ENCODE results near the gene RGS19.

RGS19 gene

GRCh38 chr20:64083378-64083803 is 4.1 kb upstream of the RGS19 start:
- 2% methylated on average over 52 of the region's 52 CpGs for WGBS, 2 experiments
- H3K36me3 ChIP-seq (ENCODE audit: control insufficient read depth, insufficient read depth, low read length): no peaks in the 10 kb centered on the region
- peaks cover 39% of the 10 kb centered on the region for H3K4me1 ChIP-seq (ENCODE audit: control insufficient read depth, insufficient read depth, low read length)
- H3K27ac ChIP-seq (ENCODE audit: insufficient read depth, low read depth, low read length, poor library complexity, severe bottlenecking): no peak overlapping the region
- no peaks in the 10 kb centered on the region for H3K9me3 ChIP-seq (ENCODE audit: control insufficient read depth, low read length)
- peak overlapping the region; percentile 47 for H3K4me3 ChIP-seq (ENCODE audit: insufficient read depth, low read depth, low read length)
- peaks cover 69% of the 10 kb centered on the region for H3K27me3 ChIP-seq (ENCODE audit: control insufficient read depth, insufficient read depth, low read length, poor library complexity, severe bottlenecking)

- Histone ChIP-seq H3K4me3 (ENCODE audit: insufficient read depth, low read depth, low read length) (peak overlapping the region; percentile 47), H3K36me3 (ENCODE audit: control insufficient read depth, insufficient read depth, low read length) (no peaks in the 10 kb centered on the region), H3K9me3 (ENCODE audit: control insufficient read depth, low read length) (no peaks in the 10 kb centered on the region), H3K4me1 (ENCODE audit: control insufficient read depth, insufficient read depth, low read length) (peaks cover 44% of the 10 kb centered on the region), H3K27me3 (ENCODE audit: control insufficient read depth, insufficient read depth, low read length, poor library complexity, severe bottlenecking) (peaks cover 69% of the 10 kb centered on the region), H3K27ac (ENCODE audit: insufficient read depth, low read depth, low read length, poor library complexity, severe bottlenecking) (no peak overlapping the region)
- WGBS, 2 experiments: 34 to 35% methylated on average over 13 of the region's 13 CpGs
Measured at GRCh38 chr20:64082820-64083377, 3.6 kb upstream of the RGS19 start.

- Histone ChIP-seq H3K27ac (ENCODE audit: insufficient read depth, low read depth, low read length, poor library complexity, severe bottlenecking) (no peak overlapping the region), H3K36me3 (ENCODE audit: control insufficient read depth, insufficient read depth, low read length) (no peaks in the 10 kb centered on the region), H3K4me3 (ENCODE audit: insufficient read depth, low read depth, low read length) (no peak overlapping the region), H3K27me3 (ENCODE audit: control insufficient read depth, insufficient read depth, low read length, poor library complexity, severe bottlenecking) (peaks cover 69% of the 10 kb centered on the region), H3K4me1 (ENCODE audit: control insufficient read depth, insufficient read depth, low read length) (peaks cover 45% of the 10 kb centered on the region), H3K9me3 (ENCODE audit: control insufficient read depth, low read length) (no peaks in the 10 kb centered on the region)
- 18 to 21% methylated on average over 13 of the region's 13 CpGs for WGBS, 2 experiments
Measured at GRCh38 chr20:64082126-64082731, 2.9 kb upstream of the RGS19 start.

- Histone ChIP-seq H3K4me1 (ENCODE audit: control insufficient read depth, insufficient read depth, low read length) (peaks cover 45% of the 10 kb centered on the region), H3K4me3 (ENCODE audit: insufficient read depth, low read depth, low read length) (no peak overlapping the region), H3K9me3 (ENCODE audit: control insufficient read depth, low read length) (no peaks in the 10 kb centered on the region), H3K36me3 (ENCODE audit: control insufficient read depth, insufficient read depth, low read length) (no peaks in the 10 kb centered on the region), H3K27me3 (ENCODE audit: control insufficient read depth, insufficient read depth, low read length, poor library complexity, severe bottlenecking) (peaks cover 66% of the 10 kb centered on the region), H3K27ac (ENCODE audit: insufficient read depth, low read depth, low read length, poor library complexity, severe bottlenecking) (no peak overlapping the region)
- WGBS, 2 experiments: 91 to 92% methylated on average over 6 of the region's 6 CpGs
Measured at GRCh38 chr20:64081624-64081964, 2.3 kb upstream of the RGS19 start.

- peaks cover 61% of the 10 kb centered on the region for H3K27me3 ChIP-seq (ENCODE audit: control insufficient read depth, insufficient read depth, low read length, poor library complexity, severe bottlenecking)
- H3K4me3 ChIP-seq (ENCODE audit: insufficient read depth, low read depth, low read length): peak overlapping the region; percentile 59
- WGBS, 2 experiments: 84 to 85% methylated on average over 17 of the region's 17 CpGs
Measured at GRCh38 chr20:64080813-64081623, 1.7 kb upstream of the RGS19 start.

GRCh38 chr20:64080013-64080812 is 895 bp upstream of the RGS19 start, which contains the start of gene OPRL1:
TSS of gene OPRL1 (plus strand) at chr20:64080082. CDS start at chr20:64092721, 12,639 bp downstream.
- WGBS, 2 experiments: 11% methylated on average over 62 of the region's 62 CpGs
- Histone ChIP-seq H3K4me3 (ENCODE audit: insufficient read depth, low read depth, low read length) (peak within 1 kb of the TSS; percentile 59), H3K27ac (ENCODE audit: insufficient read depth, low read depth, low read length, poor library complexity, severe bottlenecking) (no peak within 1 kb of the TSS), H3K27me3 (ENCODE audit: control insufficient read depth, insufficient read depth, low read length, poor library complexity, severe bottlenecking) (peaks cover 53% of the 10 kb centered on the region), H3K4me1 (ENCODE audit: control insufficient read depth, insufficient read depth, low read length) (peaks cover 45% of the 10 kb centered on the region), H3K36me3 (ENCODE audit: control insufficient read depth, insufficient read depth, low read length) (no peaks in the 10 kb centered on the region), H3K9me3 (ENCODE audit: control insufficient read depth, low read length) (no peaks in the 10 kb centered on the region)

More at GRCh38 chr20:64080813-64081623, 1.7 kb upstream of the RGS19 start:
- no peaks in the 10 kb centered on the region for H3K9me3 ChIP-seq (ENCODE audit: control insufficient read depth, low read length)
- no peaks in the 10 kb centered on the region for H3K36me3 ChIP-seq (ENCODE audit: control insufficient read depth, insufficient read depth, low read length)
- no peak overlapping the region for H3K27ac ChIP-seq (ENCODE audit: insufficient read depth, low read depth, low read length, poor library complexity, severe bottlenecking)
- peaks cover 45% of the 10 kb centered on the region for H3K4me1 ChIP-seq (ENCODE audit: control insufficient read depth, insufficient read depth, low read length)

- Histone ChIP-seq H3K27me3 (ENCODE audit: control insufficient read depth, insufficient read depth, low read length, poor library complexity, severe bottlenecking) (peaks cover 40% of the 10 kb centered on the region), H3K9me3 (ENCODE audit: control insufficient read depth, low read length) (no peaks in the 10 kb centered on the region), H3K4me3 (ENCODE audit: insufficient read depth, low read depth, low read length) (peak overlapping the region; percentile 59), H3K4me1 (ENCODE audit: control insufficient read depth, insufficient read depth, low read length) (peaks cover 38% of the 10 kb centered on the region), H3K36me3 (ENCODE audit: control insufficient read depth, insufficient read depth, low read length) (no peaks in the 10 kb centered on the region), H3K27ac (ENCODE audit: insufficient read depth, low read depth, low read length, poor library complexity, severe bottlenecking) (no peak overlapping the region)
- WGBS, 2 experiments: 34 to 36% methylated on average over 4 of the region's 4 CpGs
Measured at GRCh38 chr20:64078934-64079272, 415 bp downstream of the RGS19 start.

- H3K27me3 ChIP-seq (ENCODE audit: control insufficient read depth, insufficient read depth, low read length, poor library complexity, severe bottlenecking): peaks cover 31% of the 10 kb centered on the region
- H3K9me3 ChIP-seq (ENCODE audit: control insufficient read depth, low read length): no peaks in the 10 kb centered on the region
- no peak overlapping the region for H3K4me3 ChIP-seq (ENCODE audit: insufficient read depth, low read depth, low read length)
- peaks cover 33% of the 10 kb centered on the region for H3K4me1 ChIP-seq (ENCODE audit: control insufficient read depth, insufficient read depth, low read length)
- no peak overlapping the region for H3K27ac ChIP-seq (ENCODE audit: insufficient read depth, low read depth, low read length, poor library complexity, severe bottlenecking)
- 81 to 82% methylated on average over 15 of the region's 15 CpGs for WGBS, 2 experiments
- H3K36me3 ChIP-seq (ENCODE audit: control insufficient read depth, insufficient read depth, low read length): no peaks in the 10 kb centered on the region
Measured at GRCh38 chr20:64077876-64078551, 1.3 kb downstream of the RGS19 start.

GRCh38 chr20:64077541-64077875 is 1.8 kb downstream of the RGS19 start:
- H3K36me3 ChIP-seq (ENCODE audit: control insufficient read depth, insufficient read depth, low read length): no peaks in the 10 kb centered on the region
- peaks cover 31% of the 10 kb centered on the region for H3K4me1 ChIP-seq (ENCODE audit: control insufficient read depth, insufficient read depth, low read length)
- no peak overlapping the region for H3K27ac ChIP-seq (ENCODE audit: insufficient read depth, low read depth, low read length, poor library complexity, severe bottlenecking)
- H3K4me3 ChIP-seq (ENCODE audit: insufficient read depth, low read depth, low read length): no peak overlapping the region
- 94 to 96% methylated on average over 7 of the region's 7 CpGs for WGBS, 2 experiments
- H3K9me3 ChIP-seq (ENCODE audit: control insufficient read depth, low read length): no peaks in the 10 kb centered on the region
- H3K27me3 ChIP-seq (ENCODE audit: control insufficient read depth, insufficient read depth, low read length, poor library complexity, severe bottlenecking): peaks cover 26% of the 10 kb centered on the region
